Adrenal gland (tissue), 12 donors: ENCODE results near the gene STPG4. TPM values are rescaled to one million over a fixed set of nuclear protein-coding genes. Genes with fewer than 3 reads are reported as not detected.

Source experiments
- DNase-seq, 7 donors: peaks; one replicate each; pipeline ENCODE4 v3.0.0-alpha.2; 2019 to 2020
- H3K27ac ChIP-seq, 5 donors: fragments of 200-600 bp; sonication (generic) in 4 of 5; 1 replicate in 3 of 5; 2 replicates in 2 of 5; pipeline versions ENCODE4 v1.5.1 to v1.8.0; 2016 to 2020; ENCODE audit warnings: mild to moderate bottlenecking in 1 of 5
- H3K27me3 ChIP-seq: fragments of 200-600 bp; 2 replicates; pipeline ENCODE4 v1.8.0; 2021
- H3K36me3 ChIP-seq, 2 donors: fragments of 200-600 bp; replicated peaks in 1 of 2; 1 replicate in 1 of 2; 2 replicates in 1 of 2; pipeline versions ENCODE4 v1.5.1 to v1.8.0; 2018 to 2022
- H3K4me1 ChIP-seq, 2 donors: fragments of 200-600 bp; replicated peaks in 1 of 2; 1 replicate in 1 of 2; 2 replicates in 1 of 2; pipeline versions ENCODE4 v1.5.1 to v1.8.0; 2018 to 2021
- H3K4me3 ChIP-seq, 4 donors: fragments of 200-600 bp; sonication (generic) in 3 of 4; one replicate each; pipeline ENCODE4 v1.5.1; 2016 to 2018
- H3K9me3 ChIP-seq, 3 donors: fragments of 200-600 bp; sonication (generic) in 1 of 3; replicated peaks in 1 of 3; 1 replicate in 2 of 3; 2 replicates in 1 of 3; pipeline versions ENCODE4 v1.5.1 to v1.8.0; 2016 to 2021
- POLR2A ChIP-seq, 2 donors: fragments of 450-650 bp; IDR thresholded peaks; one replicate each; pipeline ENCODE4 v1.6.1; 2017; ENCODE audit warnings: antibody characterized with exemption in 2 of 2, mild to moderate bottlenecking in 2 of 2, moderate library complexity in 1 of 2
- WGBS, 4 donors: extraction: QIAGEN DNeasy Blood & Tissue Kit in 2 of 4; methylation state at CpG; one replicate each; pipeline versions ENCODE4 v1.1.5 to v1.1.7; 2013 to 2017; 5-methylcytosine and 5-hydroxymethylcytosine counted together
- intact Hi-C, 2 donors: fragments of 100-400 bp; cut with DNase I; formaldehyde crosslinking; loops; one replicate each; pipeline versions ENCODE4 v1.14.1 to v1.15.0; 2022 to 2023
- polyA plus RNA-seq, 3 donors: library from polyadenylated mRNA; stranded (reverse); fragments of 200-250 nt in 2 of 3; fragments of 350-450 nt in 1 of 3; fragmentation: Illumina TruSeq in 1 of 3; extraction: RNeasy Lipid Tissue Mini Kit (QIAGEN cat#74804) in 1 of 3; gene quantifications; one replicate each; pipeline ENCODE4 v1.2.3, GENCODE V29; 2013 to 2014
- total RNA-seq, 9 donors: library from RNA; depleted of rRNA in 4 of 9; stranded (reverse); fragments of >200 nt in 4 of 9; fragments of 120-200 nt in 1 of 9; fragmentation: NEBNext Ultra II Directional in 1 of 9; extraction: Animal tissue kit (Norgen Biotek cat#: 25700) in 1 of 9; gene quantifications; one replicate each; pipeline versions ENCODE4 v1.1.0 to v1.2.4, GENCODE V29; 2013 to 2023
- TF ChIP-seq, protein P1 (sequence below), 6 experiments: fragments of 450-650 bp in 4 of 6; fragments of 200-600 bp in 2 of 6; sonication (generic) in 1 of 6; IDR thresholded peaks; 1 replicate in 5 of 6; 2 replicates in 1 of 6; pipeline versions ENCODE4 v1.5.1 to v1.8.0; 2016 to 2021; ENCODE audit warnings: antibody characterized with exemption in 6 of 6, mild to moderate bottlenecking in 2 of 6, moderate library complexity in 1 of 6
- donor health status: healthy with polysubstance abuse.
- donor health status: Bipolar disorder and iron deficiency.
- donor health status: DM: yes; HTN: yes; CAD: no.
- donor health status: DM: no; HTN: no; CAD: no.
- donor health status: DM: no; HTN: no; CAD: no.
- donor health status: DM: yes; HTN: yes; CAD: no.

STPG4 gene
- total and polyA plus RNA-seq, 12 donors: 0.24 to 0.28 TPM; not detected in 10

DNA sequence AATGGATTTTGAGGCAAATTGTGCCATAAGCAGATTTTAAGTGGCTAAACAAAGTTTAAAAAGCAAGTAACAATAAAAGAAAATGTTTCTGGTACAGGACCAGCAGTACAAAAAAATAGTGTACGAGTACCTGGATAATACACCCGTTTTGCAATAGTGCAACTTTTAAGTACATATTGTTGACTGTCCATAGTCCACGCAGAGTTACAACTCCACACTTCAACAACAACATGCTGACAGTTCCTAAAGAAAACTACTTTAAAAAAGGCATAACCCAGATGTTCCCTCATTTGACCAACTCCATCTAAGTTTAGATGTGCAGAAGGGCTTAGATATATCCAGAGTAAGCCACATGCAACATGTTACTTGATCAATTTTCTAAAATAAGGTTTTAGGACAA, 5.1 kb upstream of the STPG4 start:
- no peak for DNase-seq
- intact Hi-C loops: no loop called here
- H3K9me3 ChIP-seq: no peaks in the 10 kb centered on the region

DNA sequence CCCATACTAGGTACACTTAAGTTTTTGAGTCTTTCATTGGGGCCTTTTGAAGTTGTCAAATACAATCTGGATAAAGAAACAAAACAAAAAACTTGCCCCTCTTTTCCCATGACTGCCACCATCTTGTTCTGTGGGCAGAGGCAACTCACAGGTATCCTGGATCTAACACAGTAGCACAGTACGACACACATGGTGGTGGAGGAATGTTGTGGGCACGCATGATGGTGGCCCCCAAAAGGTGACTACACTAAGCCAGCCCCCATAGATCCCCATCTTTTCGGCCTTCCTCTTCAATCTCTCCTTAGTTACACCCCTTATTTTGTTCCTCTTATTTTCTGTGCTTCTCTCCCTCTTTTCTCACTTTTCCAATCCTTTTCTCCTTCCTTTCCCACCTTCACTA, 4.5 kb upstream of the STPG4 start:
- no peak for DNase-seq
- whole genome bisulfite sequencing, 4 donors: 91 to 100% (median 100%) methylated on average over 3 of the region's 3 CpGs
- no peaks in the 10 kb centered on the region for H3K27me3 ChIP-seq
- intact Hi-C loops: no loop called here
- peaks cover 6 to 12% of the 10 kb centered on the region in 2 donors for H3K4me1 ChIP-seq
- no peak overlapping the region for H3K27ac ChIP-seq
- TF ChIP-seq POLR2A (IDR thresholded peaks at IDR 0.05): no peak
- TF ChIP-seq, protein P1, sequence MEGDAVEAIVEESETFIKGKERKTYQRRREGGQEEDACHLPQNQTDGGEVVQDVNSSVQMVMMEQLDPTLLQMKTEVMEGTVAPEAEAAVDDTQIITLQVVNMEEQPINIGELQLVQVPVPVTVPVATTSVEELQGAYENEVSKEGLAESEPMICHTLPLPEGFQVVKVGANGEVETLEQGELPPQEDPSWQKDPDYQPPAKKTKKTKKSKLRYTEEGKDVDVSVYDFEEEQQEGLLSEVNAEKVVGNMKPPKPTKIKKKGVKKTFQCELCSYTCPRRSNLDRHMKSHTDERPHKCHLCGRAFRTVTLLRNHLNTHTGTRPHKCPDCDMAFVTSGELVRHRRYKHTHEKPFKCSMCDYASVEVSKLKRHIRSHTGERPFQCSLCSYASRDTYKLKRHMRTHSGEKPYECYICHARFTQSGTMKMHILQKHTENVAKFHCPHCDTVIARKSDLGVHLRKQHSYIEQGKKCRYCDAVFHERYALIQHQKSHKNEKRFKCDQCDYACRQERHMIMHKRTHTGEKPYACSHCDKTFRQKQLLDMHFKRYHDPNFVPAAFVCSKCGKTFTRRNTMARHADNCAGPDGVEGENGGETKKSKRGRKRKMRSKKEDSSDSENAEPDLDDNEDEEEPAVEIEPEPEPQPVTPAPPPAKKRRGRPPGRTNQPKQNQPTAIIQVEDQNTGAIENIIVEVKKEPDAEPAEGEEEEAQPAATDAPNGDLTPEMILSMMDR (IDR thresholded peaks at IDR 0.05): no peak
- H3K4me3 ChIP-seq: no peak overlapping the region
- peaks cover 0 to 55% of the 10 kb centered on the region in 2 donors for H3K36me3 ChIP-seq
- no peaks in the 10 kb centered on the region for H3K9me3 ChIP-seq

More for the DNA sequence above, 5.1 kb upstream of the STPG4 start:
- H3K4me1 ChIP-seq: peaks cover 6 to 17% of the 10 kb centered on the region in 2 donors
- TF ChIP-seq, protein P1 (IDR thresholded peaks at IDR 0.05): no peak
- H3K27me3 ChIP-seq: no peaks in the 10 kb centered on the region
- peaks cover 0 to 60% of the 10 kb centered on the region in 2 donors for H3K36me3 ChIP-seq
- no peak overlapping the region for H3K4me3 ChIP-seq
- no peak overlapping the region for H3K27ac ChIP-seq
- WGBS, 4 donors: 88 to 95% (median 93%) methylated on average over 3 of the region's 3 CpGs

DNA sequence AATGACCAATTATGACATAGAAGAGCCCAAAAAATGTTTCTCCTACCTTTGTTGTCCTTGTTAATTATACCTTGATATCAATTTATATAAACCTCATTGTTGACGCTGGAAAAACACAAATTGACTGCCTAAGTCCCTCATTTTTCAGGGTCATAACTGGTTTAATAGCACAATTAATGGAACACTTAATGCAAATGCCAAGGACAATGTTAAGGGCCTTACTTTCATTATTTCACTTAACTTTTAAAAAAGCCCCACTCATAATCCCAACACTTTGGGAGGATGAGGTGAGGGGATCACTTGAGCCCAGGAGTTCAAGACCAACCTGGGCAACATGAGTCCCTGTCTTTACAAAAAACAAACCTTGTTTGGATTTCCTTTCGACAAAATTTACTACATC, 3.5 kb upstream of the STPG4 start:
- Histone ChIP-seq H3K36me3 (peaks cover 0 to 52% of the 10 kb centered on the region in 2 donors), H3K4me1 (peaks cover 5 to 8% of the 10 kb centered on the region in 2 donors), H3K27ac (no peak overlapping the region), H3K27me3 (no peaks in the 10 kb centered on the region), H3K9me3 (no peaks in the 10 kb centered on the region), H3K4me3 (no peak overlapping the region)
- no peak for DNase-seq
- WGBS, 4 donors: 76 to 87% (median 85%) methylated on average over 2 of the region's 2 CpGs
- TF ChIP-seq POLR2A (IDR thresholded peaks at IDR 0.05): no peak
- TF ChIP-seq, protein P1 (IDR thresholded peaks at IDR 0.05): no peak
- intact Hi-C loops: no loop called here

DNA sequence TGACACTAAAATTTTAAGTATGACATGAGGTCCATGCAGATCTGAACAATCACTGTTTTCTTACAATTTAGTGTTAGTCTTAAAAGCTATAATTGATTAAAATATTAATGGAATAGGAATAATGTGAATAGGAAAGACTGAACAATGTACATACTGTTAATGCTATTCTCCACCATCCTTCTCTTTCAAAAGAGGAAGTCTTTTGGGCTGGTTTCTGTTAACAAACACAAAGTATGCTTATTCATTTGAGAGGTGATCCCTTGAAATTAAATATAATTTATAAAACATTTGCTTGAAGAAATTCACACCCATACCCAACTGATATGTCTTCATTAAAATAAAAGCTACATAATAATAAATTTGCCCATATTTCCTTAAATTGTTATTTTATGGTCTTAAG, 2.3 kb downstream of the STPG4 start:
- intact Hi-C loops: no loop called here
- H3K27ac ChIP-seq: no peak overlapping the region
- H3K4me1 ChIP-seq: no peaks in the 10 kb centered on the region
- H3K27me3 ChIP-seq: no peaks in the 10 kb centered on the region
- H3K9me3 ChIP-seq: no peaks in the 10 kb centered on the region
- no peak overlapping the region for H3K4me3 ChIP-seq
- H3K36me3 ChIP-seq: peaks cover 0 to 14% of the 10 kb centered on the region in 2 donors
- DNase-seq: no peak
- TF ChIP-seq POLR2A (IDR thresholded peaks at IDR 0.05): no peak
- TF ChIP-seq, protein P1 (IDR thresholded peaks at IDR 0.05): no peak
